ENCODE data around the gene DND1. TPM values are rescaled to one million over a fixed set of nuclear protein-coding genes. Genes with fewer than 3 reads are reported as not detected.

The DND1 gene
- total and polyA plus RNA-seq, 8 donors = 0.37 to 3.8 (median 0.60) TPM

DNA sequence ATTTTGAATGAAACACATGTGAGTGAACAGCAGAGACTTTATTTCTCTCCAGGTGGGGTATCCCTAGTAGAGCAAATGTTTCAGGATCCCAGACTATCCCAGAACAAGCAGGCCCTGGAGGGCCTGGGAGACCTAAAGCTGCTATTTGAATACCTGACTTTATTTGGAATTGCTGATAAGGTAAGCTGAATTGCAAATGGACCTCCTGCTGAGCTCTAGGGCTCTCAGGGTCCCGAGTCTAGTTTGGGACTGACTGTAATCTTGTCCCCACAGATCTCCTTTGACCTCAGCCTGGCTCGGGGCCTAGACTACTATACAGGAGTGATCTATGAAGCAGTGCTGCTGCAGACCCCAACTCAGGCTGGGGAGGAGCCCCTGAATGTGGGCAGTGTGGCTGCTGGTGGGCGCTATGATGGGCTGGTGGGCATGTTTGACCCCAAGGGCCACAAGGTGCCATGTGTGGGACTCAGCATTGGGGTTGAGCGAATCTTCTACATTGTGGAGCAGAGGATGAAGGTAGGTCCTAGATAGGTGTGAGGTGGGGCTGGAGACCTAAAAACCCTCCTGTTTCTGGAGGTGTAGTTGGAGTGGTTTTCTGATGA is 23.6 kb upstream of the DND1 start:
- ATAC-seq (no peak), FAIRE-seq (no peak), DNase-seq (no peak)
- Histone ChIP-seq H3K27ac (no peak overlapping the region), H3K9me3 (no peaks in the 10 kb centered on the region), H3K4me3 (no peak overlapping the region), H3K36me3 (peaks cover 8 to 42% (median 16%) of the 10 kb centered on the region in 3 donors), H3K4me1 (peaks cover 0 to 13% (median 6%) of the 10 kb centered on the region in 3 donors), H3K27me3 (no peaks in the 10 kb centered on the region)
- intact Hi-C loops (cut with DNase I) = no loop called here
- TF ChIP-seq, protein P1, sequence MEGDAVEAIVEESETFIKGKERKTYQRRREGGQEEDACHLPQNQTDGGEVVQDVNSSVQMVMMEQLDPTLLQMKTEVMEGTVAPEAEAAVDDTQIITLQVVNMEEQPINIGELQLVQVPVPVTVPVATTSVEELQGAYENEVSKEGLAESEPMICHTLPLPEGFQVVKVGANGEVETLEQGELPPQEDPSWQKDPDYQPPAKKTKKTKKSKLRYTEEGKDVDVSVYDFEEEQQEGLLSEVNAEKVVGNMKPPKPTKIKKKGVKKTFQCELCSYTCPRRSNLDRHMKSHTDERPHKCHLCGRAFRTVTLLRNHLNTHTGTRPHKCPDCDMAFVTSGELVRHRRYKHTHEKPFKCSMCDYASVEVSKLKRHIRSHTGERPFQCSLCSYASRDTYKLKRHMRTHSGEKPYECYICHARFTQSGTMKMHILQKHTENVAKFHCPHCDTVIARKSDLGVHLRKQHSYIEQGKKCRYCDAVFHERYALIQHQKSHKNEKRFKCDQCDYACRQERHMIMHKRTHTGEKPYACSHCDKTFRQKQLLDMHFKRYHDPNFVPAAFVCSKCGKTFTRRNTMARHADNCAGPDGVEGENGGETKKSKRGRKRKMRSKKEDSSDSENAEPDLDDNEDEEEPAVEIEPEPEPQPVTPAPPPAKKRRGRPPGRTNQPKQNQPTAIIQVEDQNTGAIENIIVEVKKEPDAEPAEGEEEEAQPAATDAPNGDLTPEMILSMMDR (IDR thresholded peaks at IDR 0.05) = no peak
- 86 to 87% methylated on average over 4 of the region's 4 CpGs for WGBS, 2 donors

DNA sequence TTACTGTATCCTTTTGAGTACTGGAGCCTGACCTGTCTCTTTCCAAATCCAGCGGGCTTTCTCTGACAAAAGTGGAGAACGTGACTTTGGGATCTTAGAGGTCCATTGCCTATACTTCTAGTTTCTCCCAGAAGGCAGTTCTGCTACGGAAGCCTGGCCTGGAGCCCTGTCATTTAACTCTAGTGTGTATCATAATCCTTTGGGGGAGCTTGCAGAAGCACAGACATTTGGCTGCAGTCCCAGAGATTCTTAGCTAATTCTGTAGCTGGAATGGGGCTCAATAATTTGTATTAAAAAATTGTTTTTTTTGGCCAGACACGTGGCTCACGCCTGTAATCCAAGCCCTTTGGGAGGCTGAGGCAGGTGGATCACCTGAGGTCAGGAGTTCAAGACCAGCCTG is 20.9 kb upstream of the DND1 start:
- no peak for FAIRE-seq
- TF ChIP-seq, protein P1 (IDR thresholded peaks at IDR 0.05) = no peak
- WGBS, 2 donors = 69 to 77% methylated on average over 5 of the region's 5 CpGs
- no peaks in the 10 kb centered on the region for H3K9me3 ChIP-seq
- no peaks in the 10 kb centered on the region for H3K27me3 ChIP-seq
- H3K4me1 ChIP-seq = peaks cover 0 to 9% (median 9%) of the 10 kb centered on the region in 3 donors
- no peak for ATAC-seq
- intact Hi-C loops (cut with DNase I) = no loop called here
- no peak overlapping the region for H3K4me3 ChIP-seq
- DNase-seq = no peak
- H3K36me3 ChIP-seq = peaks cover 8 to 42% (median 16%) of the 10 kb centered on the region in 3 donors
- no peak overlapping the region for H3K27ac ChIP-seq

DNA sequence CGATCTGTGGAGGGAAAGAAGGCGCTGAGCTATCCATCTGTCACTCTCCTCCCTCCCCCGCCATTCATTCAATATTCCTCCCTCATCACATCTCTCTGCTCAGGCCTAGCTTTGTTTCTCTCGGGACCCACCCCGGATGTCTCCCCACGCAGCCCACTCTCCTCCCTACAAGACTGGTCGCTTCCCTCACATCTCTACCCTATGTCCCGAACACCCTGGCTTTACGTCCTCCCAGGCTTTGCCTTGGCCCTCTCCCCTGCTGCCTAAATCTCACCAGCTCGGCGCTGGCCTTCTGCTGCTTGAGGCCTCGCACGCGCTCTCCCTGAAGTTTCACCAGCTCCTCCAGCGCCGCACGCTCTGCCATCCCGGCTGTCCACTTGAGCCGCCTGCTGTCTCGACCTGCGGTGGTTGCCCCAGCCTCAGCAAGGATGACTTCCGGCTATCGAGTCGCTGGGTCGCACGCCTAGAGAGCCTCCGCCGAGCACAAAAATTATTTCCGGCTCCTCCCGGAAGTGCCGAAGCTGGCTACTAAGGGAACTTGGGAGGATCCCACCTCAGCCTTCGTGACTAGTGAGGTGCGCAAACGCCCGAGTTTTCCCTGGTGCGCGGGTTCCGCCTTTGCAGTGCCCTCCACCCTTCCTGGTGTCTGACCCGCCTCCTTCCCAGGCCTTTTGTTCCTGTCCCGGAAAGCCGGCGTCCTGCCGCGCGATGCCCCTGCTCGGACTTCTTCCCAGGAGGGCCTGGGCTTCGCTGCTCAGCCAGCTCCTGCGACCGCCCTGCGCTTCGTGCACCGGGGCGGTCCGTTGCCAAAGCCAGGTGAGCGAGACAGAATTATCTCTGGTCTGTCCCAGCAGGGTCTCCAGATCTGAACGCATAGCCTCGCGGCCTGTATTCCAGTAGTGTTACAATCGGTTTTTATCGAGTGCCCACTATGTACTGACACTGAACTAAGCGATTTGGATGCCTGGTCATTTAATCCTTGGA is 17.9 kb upstream of the DND1 start, which contains the start of the genes HARS1 and HARS2:
HARS1 (minus strand) TSS at position 430 of the 984 bp plus-strand sequence; CDS start at position 364, 66 bp downstream.
HARS2 (plus strand) TSS at position 515 of the 984 bp plus-strand sequence; CDS start at position 709, 194 bp downstream.
- peak; percentile 82 to 93 (median 88) for DNase-seq
- 1% methylated on average over 61 of the region's 61 CpGs for WGBS, 2 donors
- Histone ChIP-seq H3K36me3 (peaks cover 0 to 22% (median 6%) of the 10 kb centered on the region in 3 donors), H3K27ac (peak within 1 kb of the TSS; percentile 59 to 79 (median 70)), H3K4me1 (peaks cover 0 to 9% (median 9%) of the 10 kb centered on the region in 3 donors), H3K4me3 (peak within 1 kb of the TSS; percentile 41 to 92 (median 73)), H3K27me3 (no peaks in the 10 kb centered on the region), H3K9me3 (no peaks in the 10 kb centered on the region)
- TF ChIP-seq, protein P1 (IDR thresholded peaks at IDR 0.05) = no peak
- no peak for FAIRE-seq
- intact Hi-C loops (cut with DNase I) = no loop called here
- peak; percentile 98 to 99 (median 99) for ATAC-seq

DNA sequence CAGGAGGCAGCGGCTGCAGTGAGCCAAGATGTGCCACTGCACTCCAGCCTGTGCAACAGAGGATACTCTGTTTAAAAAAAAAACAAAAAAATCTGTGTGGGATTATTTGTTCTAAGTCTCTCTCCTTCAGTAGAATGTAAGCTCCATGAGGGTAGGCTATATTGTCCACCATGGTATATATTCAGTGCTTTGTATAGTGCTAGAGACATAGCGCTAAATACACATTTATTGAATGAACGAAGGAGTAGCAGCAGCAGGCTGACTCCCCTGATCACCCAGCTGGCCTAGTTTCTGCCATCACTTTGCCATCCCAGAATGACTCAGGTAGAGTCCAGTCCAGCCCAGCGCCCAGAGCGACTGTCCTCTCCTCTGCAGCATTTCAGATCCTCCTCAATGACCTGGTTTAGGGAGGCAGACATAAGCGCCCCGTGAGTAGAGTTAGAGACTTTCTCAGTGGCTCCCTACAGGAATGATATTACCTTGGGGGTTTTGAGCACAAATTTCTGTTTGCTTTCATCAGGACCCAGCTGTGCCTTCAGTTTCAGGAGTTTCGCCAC is 17.1 kb upstream of the DND1 start:
- H3K4me3 ChIP-seq = peak overlapping the region; percentile 41 to 92 (median 73)
- TF ChIP-seq, protein P1 (IDR thresholded peaks at IDR 0.05) = no peak
- H3K4me1 ChIP-seq = peaks cover 0 to 9% (median 9%) of the 10 kb centered on the region in 3 donors
- peak overlapping the region in 3 of 4 donors; percentile 63 to 79 (median 78) for H3K27ac ChIP-seq
- no peaks in the 10 kb centered on the region for H3K27me3 ChIP-seq
- peak in 3 of 4 donors; percentile 1 to 2 (median 1) for ATAC-seq
- FAIRE-seq = no peak
- 39 to 51% methylated on average over 8 of the region's 8 CpGs for WGBS, 2 donors
- intact Hi-C loops (cut with DNase I) = no loop called here
- H3K36me3 ChIP-seq = peaks cover 0 to 14% (median 2%) of the 10 kb centered on the region in 3 donors
- H3K9me3 ChIP-seq = no peaks in the 10 kb centered on the region
- DNase-seq = no peak

Measured in pancreas (tissue), 10 donors.